K562 (cell line): ENCODE data around the gene CNKSR1. TPM values are rescaled to one million over a fixed set of nuclear protein-coding genes. Genes with fewer than 3 reads are reported as not detected.
A peak's percentile ranks its signal among the peaks of the same experiment; 100 is the strongest.

Experiments used
- ARID3A ChIP-seq: IDR thresholded peaks from 2 replicates; pipeline ENCODE4 v1.6.1; 2012; ENCODE audit warnings: low read depth, low read length, improper control_type of control experiment, borderline replicate concordance
- ATF3 ChIP-seq, 2 experiments: fragments of 450-650 bp in 1 of 2; sonication (generic) in 1 of 2; formaldehyde crosslinking in 1 of 2; IDR thresholded peaks in 1 of 2; conservative IDR thresholded peaks in 1 of 2; 2 replicates each; pipeline versions ENCODE4 v1.6.1 to v1.8.1; 2016 to 2023; ENCODE audit warnings: mild to moderate bottlenecking in 2 of 2, moderate library complexity in 2 of 2, inconsistent platforms in 1 of 2, missing genetic modification reagents in 1 of 2
- CREB3L1 ChIP-seq: fragments of 450-650 bp; IDR thresholded peaks from 2 replicates; pipeline ENCODE4 v1.6.1; 2014; ENCODE audit warnings: low read depth, mild to moderate bottlenecking, moderate library complexity, borderline replicate concordance
- CREM ChIP-seq: IDR thresholded peaks from 2 replicates; pipeline ENCODE4 v1.6.1; 2014; ENCODE audit warnings: antibody characterized with exemption, low read depth
- KLF1 ChIP-seq: fragments of 450-650 bp; IDR thresholded peaks from 2 replicates; pipeline ENCODE4 v1.6.1; 2016; ENCODE audit warnings: missing genetic modification characterization, missing compliant biosample characterization
- LARP7 ChIP-seq: fragments of 450-650 bp; IDR thresholded peaks from 2 replicates; pipeline ENCODE4 v1.6.1; 2016
- MCM3 ChIP-seq: fragments of 450-650 bp; IDR thresholded peaks from 2 replicates; pipeline ENCODE4 v1.6.1; 2016
- NCOA4 ChIP-seq: fragments of 450-650 bp; IDR thresholded peaks from 2 replicates; pipeline ENCODE4 v1.6.1; 2018; ENCODE audit warnings: mild to moderate bottlenecking; ENCODE audit not compliant: partially characterized antibody
- NR2C1 ChIP-seq, 2 experiments: fragments of 450-650 bp; IDR thresholded peaks; 2 replicates each; pipeline ENCODE4 v1.6.1; 2017; ENCODE audit warnings: mild to moderate bottlenecking in 2 of 2, antibody characterized with exemption in 1 of 2, inconsistent platforms in 1 of 2, missing compliant biosample characterization in 1 of 2, missing genetic modification characterization in 1 of 2
- NR2F6 ChIP-seq: fragments of 450-650 bp; formaldehyde crosslinking; IDR thresholded peaks from 2 replicates; pipeline ENCODE4 v1.4.0; 2020; ENCODE audit warnings: mild to moderate bottlenecking
- RHOXF2B ChIP-seq: fragments of 250-450 bp; sonication (Bioruptor Pico); conservative IDR thresholded peaks from 2 replicates; pipeline ENCODE4 v1.5.1; 2021
- SREBF2 ChIP-seq: sonication (generic); formaldehyde crosslinking; IDR thresholded peaks from 2 replicates; pipeline ENCODE4 v1.4.0; 2020; ENCODE audit warnings: mild to moderate bottlenecking, missing genetic modification reagents
- TAF9B ChIP-seq: fragments of 450-650 bp; IDR thresholded peaks from 2 replicates; pipeline ENCODE4 v1.6.1; 2018; ENCODE audit warnings: mild to moderate bottlenecking; ENCODE audit not compliant: partially characterized antibody
- TCF7 ChIP-seq: sonication (generic); IDR thresholded peaks from 2 replicates; pipeline ENCODE4 v1.6.1; 2016; ENCODE audit warnings: antibody characterized with exemption, borderline replicate concordance
- ZNF740 ChIP-seq, 3 experiments: fragments of 200-800 bp in 1 of 3; sonication (Bioruptor generic) in 1 of 3; sonication (generic) in 1 of 3; formaldehyde crosslinking in 1 of 3; IDR thresholded peaks; 2 replicates each; pipeline versions ENCODE4 v1.6.1 to v1.8.0; 2016 to 2022; ENCODE audit warnings: mild to moderate bottlenecking in 2 of 3, missing compliant biosample characterization in 2 of 3, missing genetic modification characterization in 2 of 3, missing genetic modification reagents in 1 of 3
- ZNF778 ChIP-seq: fragments of 450-650 bp; formaldehyde crosslinking; IDR thresholded peaks from 2 replicates; pipeline ENCODE4 v1.4.0; 2020; ENCODE audit warnings: mild to moderate bottlenecking, moderate library complexity
- polyA plus RNA-seq, 8 experiments: library from polyadenylated mRNA; depleted of rRNA in 4 of 8; stranded (reverse) in 5 of 8; unstranded in 3 of 8; fragments of >200 nt; fragmentation: Nextera tagmentation in 2 of 8; fragmentation: Illumina TruSeq in 1 of 8; extraction: Ambion mirVana in 2 of 8; extraction: Trizol in 1 of 8; gene quantifications; 2 replicates each; pipeline versions ENCODE4 v1.2.1 to v1.2.3, GENCODE V29; 2011 to 2014; ENCODE audit warnings: inconsistent platforms in 1 of 8, missing spikeins in 1 of 8
- total RNA-seq, 7 experiments: library from RNA; depleted of rRNA in 6 of 7; stranded (reverse); fragments of >200 nt in 6 of 7; fragmentation: Illumina TruSeq in 2 of 7; extraction: Trizol in 2 of 7; gene quantifications; 2 replicates each; pipeline versions ENCODE4 v1.2.1 to v1.2.3, GENCODE V29; 2011 to 2021; ENCODE audit warnings: low replicate concordance in 1 of 7

Gene CNKSR1
- total and polyA plus RNA-seq, 9 of the 15 experiments (the other 6 are each of a cell fraction or from before 2014, with no cell fraction given): 0.03 to 2.8 (median 1.1) TPM

- TF ChIP-seq ATF3 (IDR thresholded peaks at IDR 0.05): no peak
- no peak for TF ChIP-seq ATF3 (CRISPR knock-in tag; conservative IDR thresholded peaks at IDR 0.05)
- no peak for TF ChIP-seq RHOXF2B (CRISPR knock-in tag)
- no peak for TF ChIP-seq TCF7
- TF ChIP-seq TAF9B: no peak
- TF ChIP-seq KLF1 (tag): no peak
- TF ChIP-seq NR2F6 (CRISPR knock-in tag): no peak
- 0 out of 2 replicates have a peak, but pooled peaks have one; percentile 33 for TF ChIP-seq ZNF740 (CRISPR knock-in tag; IDR thresholded peaks at IDR 0.05)
- TF ChIP-seq ZNF740 (tag; IDR thresholded peaks at IDR 0.05): no peak
- no peak for TF ChIP-seq CREB3L1
- TF ChIP-seq LARP7: no peak
- TF ChIP-seq ZNF778 (CRISPR knock-in tag): no peak
- no peak for TF ChIP-seq CREM
- TF ChIP-seq NCOA4: no peak
- no peak for TF ChIP-seq ARID3A
- no peak for TF ChIP-seq NR2C1 (IDR thresholded peaks at IDR 0.05)
- no peak for TF ChIP-seq NR2C1 (tag; IDR thresholded peaks at IDR 0.05)
- no peak for TF ChIP-seq SREBF2 (CRISPR knock-in tag)
- no peak for TF ChIP-seq MCM3
These were observed 5.9 kb upstream of the CNKSR1 start, which contains the start of gene ZNF593OS (continued) for GRCh38 chr1:26171084-26172072.
